Measurements from ENCODE around the gene ZFYVE21.

DNA sequence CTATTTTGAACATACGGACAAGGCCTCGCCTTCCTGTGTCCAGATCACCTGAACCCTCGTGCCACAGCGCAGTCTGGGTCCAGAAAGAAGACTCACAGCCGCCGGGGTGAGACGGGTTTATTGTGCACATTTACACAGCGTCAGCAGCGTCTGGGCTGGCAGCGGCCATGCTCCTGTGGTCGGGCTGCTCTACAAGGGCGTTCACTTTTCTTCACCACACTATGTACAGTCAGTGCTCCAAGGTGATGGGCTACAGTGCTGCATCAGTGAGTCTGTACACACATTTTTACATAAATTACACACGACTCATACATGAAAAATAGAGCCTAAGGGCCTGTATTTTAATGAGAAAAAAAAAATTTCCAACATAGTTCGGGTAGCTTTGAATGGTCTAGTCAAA lies 18.0 kb downstream of the ZFYVE21 start:
- TF ChIP-seq, protein P1, sequence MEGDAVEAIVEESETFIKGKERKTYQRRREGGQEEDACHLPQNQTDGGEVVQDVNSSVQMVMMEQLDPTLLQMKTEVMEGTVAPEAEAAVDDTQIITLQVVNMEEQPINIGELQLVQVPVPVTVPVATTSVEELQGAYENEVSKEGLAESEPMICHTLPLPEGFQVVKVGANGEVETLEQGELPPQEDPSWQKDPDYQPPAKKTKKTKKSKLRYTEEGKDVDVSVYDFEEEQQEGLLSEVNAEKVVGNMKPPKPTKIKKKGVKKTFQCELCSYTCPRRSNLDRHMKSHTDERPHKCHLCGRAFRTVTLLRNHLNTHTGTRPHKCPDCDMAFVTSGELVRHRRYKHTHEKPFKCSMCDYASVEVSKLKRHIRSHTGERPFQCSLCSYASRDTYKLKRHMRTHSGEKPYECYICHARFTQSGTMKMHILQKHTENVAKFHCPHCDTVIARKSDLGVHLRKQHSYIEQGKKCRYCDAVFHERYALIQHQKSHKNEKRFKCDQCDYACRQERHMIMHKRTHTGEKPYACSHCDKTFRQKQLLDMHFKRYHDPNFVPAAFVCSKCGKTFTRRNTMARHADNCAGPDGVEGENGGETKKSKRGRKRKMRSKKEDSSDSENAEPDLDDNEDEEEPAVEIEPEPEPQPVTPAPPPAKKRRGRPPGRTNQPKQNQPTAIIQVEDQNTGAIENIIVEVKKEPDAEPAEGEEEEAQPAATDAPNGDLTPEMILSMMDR (IDR thresholded peaks at IDR 0.05; ENCODE audit: borderline replicate concordance, extremely low read depth, low read length, poor library complexity, severe bottlenecking): no peak
- TF ChIP-seq EZH2 (IDR thresholded peaks at IDR 0.05; ENCODE audit: borderline replicate concordance, low read depth, low read length, severe bottlenecking): no peak
